GM12892 (cell line): ENCODE data around the gene KCNIP4.

Experiments
- POLR2A ChIP-seq: IDR thresholded peaks from 2 replicates; pipeline ENCODE4 v1.6.1; 2011; ENCODE audit warnings: low read depth, low read length, control low read depth
- POLR2AphosphoS5 ChIP-seq: IDR thresholded peaks from 2 replicates; pipeline ENCODE4 v1.6.1; 2011; ENCODE audit warnings: low read depth, low read length, control low read depth

DNA sequence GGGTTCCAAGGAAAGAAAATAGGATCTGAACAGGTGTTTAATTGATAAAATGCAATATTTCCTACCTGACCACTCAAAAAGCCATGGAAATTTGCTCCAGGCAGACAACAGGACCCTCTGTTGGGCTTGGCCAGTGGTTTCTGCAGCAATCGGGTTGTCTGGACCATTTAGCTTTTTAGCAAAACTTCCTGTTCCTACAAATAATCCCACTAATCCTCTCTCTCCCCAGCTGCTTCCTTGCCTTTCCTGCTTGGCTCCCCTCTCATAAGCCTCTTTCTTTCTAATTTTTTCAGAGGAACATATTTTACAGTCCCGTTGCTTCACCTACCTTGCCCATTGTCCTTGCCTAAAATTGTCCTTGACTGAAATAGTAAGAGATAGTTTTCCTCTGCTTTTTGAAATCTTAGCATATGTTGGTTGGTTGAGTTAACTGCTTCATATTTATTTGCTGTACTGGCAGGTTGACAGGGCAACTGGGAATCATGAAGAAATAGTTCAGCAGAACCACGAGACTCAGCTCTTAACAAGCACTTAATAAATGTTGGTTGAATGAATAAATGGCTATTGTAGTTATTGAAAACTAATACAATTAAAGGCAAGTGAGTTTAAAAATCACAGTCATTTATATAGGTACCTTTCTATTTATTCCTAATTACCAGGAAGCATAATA, 259.8 kb downstream of the KCNIP4 start:
- TF ChIP-seq POLR2A (no peak), POLR2AphosphoS5 (no peak)
